ENCODE data around the gene ROCK1.

The ROCK1 gene

DNA sequence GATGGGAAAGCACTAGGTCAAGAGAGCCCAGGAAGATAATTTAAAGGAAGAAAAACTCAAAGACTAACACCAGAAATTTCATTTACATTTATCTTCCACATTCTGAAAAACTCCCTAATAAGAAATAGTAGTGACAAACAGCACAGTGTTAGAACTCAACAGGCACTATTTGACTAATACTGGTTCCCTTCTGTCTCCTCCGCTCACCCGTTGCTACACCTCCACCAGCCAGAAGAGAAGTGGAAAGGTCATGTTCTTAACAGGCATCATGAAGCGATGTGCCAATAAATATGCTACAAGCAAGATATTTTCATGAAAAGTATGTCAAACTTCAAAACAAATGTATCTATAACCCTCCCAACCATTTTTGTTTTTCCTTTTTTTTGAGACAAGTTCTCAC is 5.7 kb downstream of the ROCK1 start:
- DNase-seq (ENCODE audit: low spot score): no peak

DNA sequence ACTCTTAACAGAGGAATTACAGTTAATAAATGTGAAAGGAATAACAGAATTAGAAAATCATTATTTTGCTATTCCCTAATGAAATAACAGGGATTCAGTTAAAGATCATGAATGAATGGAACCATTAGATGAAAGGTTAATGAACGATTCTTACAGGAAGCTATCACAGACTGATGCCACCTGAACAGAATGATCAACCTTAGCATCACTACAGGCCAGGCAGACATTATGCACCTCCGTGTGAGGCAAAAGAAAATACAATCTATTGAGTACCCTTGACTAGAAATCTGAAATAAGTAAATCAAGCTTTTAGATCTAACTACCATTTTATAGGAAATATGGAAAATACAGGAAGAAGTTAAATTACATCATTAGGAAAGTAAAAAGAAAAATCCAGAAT is 10.4 kb downstream of the ROCK1 start:
- DNase-seq (ENCODE audit: low spot score): no peak

DNA sequence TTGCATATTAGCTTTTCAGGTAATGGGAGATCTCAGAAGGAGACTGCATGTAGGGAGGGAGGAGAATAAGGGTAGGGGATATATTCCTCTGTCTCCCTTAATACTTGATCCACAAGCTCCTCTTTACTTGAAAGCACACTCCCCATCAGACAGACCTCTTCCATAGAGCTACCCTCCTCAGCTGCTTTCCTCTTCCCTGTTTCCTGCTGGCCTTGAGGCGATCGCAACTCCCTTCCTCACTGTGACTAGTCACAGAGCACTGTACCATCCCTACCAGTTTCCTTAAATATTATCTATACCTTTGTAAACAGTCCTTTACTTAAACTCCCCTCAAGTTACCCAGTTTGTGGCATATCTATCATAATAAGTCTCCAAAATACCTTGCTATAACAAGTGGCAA is 10.9 kb downstream of the ROCK1 start:
- DNase-seq (ENCODE audit: low spot score): no peak

DNA sequence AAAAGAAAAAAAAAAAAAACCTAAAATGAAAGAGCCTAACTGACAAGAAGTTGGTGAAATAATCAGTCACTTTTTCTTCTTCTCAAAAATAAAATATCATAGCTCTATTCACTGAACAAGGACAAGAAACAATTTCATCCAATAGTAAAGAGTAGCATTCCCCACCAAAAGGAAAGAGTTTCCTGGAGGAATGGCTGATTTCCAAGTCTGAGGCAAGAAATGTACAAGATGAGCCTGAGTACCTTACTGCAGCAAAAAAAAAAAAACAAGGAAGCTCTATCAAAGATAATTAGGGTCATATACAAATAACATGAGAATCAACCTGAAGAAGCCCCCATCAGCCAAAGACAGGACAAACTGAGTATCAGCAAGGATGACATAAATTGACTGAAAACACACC is 11.5 kb downstream of the ROCK1 start:
- no peak for DNase-seq (ENCODE audit: low spot score)

DNA sequence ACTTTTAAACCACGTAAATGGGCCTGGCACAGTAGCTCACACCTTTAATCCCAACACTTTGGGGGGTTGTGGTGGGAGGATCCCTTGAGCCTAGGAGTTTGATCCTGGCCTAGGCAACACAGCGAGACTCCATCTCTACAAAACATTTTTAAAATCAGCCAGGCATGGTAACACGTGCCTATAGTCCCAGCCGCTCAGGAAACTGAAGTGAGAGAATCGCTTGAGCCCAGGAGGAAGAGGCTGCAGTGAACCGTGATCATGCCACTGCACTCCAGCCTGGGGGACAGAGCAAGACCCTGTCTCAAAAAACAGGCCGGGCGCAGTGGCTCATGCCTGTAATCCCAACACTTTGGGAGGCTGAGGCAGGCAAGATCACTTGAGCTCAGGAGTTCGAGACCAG is 12.2 kb downstream of the ROCK1 start:
- no peak for DNase-seq (ENCODE audit: low spot score)

DNA sequence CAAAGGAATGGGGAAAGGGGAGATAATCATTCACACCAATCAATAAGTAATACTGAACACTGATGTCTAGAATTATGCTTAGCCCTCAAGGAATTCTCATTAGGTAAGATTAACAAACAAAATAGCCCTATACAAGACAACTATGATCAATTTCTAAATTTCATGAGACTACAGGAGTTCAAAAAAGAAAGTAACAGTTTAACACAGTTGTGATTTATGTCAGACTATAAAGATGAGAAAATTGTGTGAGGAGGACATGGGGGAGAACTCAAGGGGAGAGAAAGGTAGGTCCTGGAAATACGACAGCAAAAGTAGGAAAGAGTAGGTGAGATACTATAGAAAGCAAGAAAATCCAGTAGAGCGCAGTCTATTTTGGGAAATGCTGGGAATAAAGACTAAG is 14.9 kb downstream of the ROCK1 start:
- DNase-seq (ENCODE audit: low spot score): no peak

DNA sequence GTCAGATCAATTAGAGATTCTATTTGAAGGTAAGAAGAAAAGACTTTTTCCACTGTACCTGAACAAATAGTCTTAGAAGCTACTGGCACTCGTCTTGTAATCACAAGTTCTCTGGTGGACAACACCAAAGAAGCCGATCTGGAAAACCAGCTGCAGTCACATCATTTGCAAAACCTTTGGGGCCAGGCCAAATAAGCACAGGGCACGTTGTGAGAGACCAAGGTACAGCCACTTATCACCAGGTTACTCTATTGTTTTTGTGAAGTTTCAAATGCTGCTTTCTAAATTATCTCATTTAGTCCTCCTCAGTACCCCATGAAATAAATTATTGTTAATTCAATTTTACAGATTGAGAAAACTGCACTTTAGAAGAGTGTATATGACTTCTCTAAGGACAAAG is 18.5 kb downstream of the ROCK1 start:
- no peak for DNase-seq (ENCODE audit: low spot score)

DNA sequence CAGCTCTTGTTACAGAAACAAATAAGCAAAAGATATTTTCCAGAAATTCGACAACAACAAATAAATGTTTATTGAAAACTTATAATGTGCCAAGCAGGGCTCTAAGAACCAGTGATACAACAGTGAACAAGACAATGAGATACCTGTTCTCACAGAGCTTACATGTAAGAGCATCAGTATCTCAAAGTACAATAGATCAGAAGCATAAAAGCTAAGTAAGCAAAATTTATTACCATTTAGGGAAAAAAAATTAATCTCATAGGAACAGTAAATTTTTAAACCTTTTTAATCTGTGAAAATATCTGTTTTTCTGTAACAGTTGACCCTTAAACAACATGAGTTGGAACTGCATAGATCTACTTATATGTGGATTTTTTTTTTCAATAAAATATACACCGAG is 20.9 kb downstream of the ROCK1 start:
- DNase-seq (ENCODE audit: low spot score): no peak

DNA sequence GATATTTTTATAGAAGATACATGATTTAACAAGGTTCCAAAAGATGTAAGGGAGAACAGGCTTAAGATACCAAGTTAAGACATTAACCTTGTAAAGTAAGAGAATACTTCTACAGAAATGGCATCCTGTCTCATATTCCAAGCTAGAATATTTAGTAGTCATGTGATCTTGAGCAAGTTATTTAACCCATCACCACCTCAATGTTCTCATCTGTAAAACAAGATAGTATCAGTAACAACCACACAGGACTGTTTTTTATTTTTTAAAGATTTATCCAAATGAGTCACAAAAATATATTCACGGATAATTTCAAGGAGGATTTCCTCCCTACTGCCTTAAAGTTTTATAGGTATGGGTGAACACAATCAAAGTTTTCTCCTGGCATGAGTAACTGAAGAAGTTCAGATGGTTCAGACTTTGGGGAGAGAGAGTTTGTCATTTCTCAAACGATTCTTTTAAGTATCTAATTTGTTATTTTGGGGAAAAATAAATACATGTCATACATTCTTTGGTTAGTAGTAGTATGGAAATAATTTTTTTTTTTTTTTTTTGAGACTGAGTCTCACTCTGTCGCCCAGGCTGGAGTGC is 25.9 kb downstream of the ROCK1 start:
- DNase-seq (ENCODE audit: low spot score): no peak

DNA sequence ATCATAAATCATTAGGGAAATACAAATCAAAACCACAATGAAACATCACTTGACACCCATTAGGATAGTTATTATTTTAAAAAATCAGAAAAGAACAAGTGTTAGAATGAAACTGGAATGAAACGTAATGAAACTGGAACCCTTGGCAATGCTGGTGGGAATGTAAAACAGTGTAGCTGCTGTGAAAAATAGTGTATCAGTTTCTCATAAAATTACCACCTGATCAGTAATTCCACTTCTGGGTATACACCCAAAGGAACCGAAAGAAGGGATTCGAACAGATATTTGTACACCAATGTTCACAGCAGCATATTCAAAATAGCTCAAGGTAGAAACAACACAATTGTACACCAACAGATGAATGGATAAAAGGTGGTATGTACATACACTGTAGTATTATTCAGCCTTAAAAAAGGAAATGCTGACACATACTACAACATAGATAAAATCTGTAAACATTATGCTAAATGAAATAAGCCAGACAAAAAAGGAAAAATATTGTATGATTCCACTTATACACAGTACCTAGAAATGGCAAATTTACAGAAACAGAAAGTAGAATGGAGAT is 27.0 kb downstream of the ROCK1 start:
- DNase-seq (ENCODE audit: low spot score): no peak

DNA sequence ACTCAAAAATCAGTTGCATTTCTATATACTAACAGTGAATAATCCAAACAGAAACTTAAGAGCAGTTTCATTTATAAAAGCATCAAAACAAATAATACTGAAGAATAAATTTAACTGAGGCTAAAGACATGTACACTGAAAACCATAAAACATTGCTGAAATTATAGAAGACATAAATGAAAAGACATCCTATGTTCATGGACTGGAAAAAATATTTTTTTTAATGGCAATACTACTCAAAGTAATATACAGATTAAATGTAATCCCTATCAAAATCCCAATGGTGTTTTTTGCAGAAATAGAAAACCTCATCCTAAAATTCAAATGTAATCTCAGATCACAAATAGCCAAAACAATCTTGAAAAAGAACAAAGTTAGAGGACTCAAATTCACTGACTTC is 28.6 kb downstream of the ROCK1 start:
- DNase-seq (ENCODE audit: low spot score): no peak

DNA sequence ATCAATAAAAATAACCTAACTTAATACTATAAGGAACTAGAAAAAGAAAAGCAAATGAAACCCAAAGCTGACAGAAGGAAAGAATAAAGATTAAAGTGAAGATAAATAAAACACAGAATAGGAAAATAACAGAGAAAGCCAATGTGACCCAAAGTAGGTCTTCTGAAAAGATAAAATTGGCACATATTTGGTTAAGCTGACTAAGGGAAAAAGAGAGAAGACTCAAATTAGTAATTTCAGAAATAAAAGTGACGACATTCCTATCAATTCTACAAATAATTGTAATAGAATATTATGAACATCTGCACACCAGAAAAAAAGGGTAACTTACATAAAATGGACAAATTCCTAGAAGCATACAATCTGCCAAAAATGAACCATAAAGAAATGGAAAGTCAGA is 30.2 kb downstream of the ROCK1 start:
- no peak for DNase-seq (ENCODE audit: low spot score)

DNA sequence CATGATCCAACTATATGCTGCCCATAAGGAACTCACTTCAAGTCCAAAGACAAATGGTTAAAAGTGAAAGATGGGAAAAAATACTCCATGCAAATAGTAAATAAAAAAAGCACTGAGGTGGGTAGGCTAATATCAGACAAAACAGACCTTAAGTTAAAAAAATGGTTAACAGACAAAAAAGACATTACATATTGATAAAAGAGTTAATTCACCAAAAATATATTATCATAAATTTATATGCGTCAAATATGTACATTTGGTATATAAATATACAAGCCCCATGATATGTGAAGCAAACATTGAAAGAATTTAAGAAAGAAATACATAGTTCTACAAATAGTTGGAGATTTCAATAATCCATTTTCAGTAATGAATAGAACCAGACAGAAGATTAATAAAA is 31.0 kb downstream of the ROCK1 start:
- no peak for DNase-seq (ENCODE audit: low spot score)

DNA sequence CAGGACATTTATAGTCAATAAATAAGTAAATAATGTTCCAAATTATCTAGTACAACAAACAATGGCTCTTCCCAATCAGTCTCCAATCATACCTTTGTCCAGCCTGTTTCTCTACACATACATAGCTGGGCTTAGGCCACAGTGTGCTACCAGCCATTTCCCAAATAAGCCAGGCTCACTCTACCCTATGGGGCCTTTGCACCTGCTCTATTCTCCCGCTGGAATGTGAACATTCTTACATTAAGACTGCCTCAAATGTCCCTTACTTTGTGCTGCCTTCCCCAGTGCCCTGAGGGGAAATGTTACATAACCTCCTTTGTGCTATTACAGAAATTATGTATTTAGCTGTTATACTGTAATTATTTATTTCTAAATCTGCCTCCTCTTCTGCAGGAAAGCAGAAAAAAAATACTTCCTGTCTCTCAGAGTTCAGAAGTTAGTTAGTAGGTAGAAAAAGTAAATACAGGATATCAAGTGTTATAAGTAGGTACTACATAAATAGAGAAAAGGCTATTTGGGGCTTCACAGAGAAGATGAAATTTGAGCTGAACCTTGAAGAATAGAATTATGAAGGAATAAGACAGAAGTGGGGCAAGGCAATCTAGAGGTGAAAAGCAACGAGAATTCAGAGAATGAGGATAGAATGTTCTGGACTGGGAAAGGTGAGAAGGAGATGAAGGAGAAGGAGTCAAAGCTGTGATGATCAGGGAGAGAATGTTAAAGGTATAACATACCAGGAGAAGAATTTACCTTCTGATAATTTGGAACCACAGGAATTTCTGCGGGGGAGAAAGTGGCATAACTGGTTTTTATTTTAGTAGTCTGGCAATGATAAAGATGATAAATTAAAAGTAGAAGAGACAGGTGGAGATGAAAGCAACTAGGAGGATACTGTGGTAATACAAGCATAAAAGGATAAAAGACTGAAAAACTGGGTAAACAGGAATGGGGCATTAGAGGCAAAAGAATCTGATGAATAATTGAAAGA is 37.0 kb downstream of the ROCK1 start:
- DNase-seq (ENCODE audit: low spot score): no peak

DNA sequence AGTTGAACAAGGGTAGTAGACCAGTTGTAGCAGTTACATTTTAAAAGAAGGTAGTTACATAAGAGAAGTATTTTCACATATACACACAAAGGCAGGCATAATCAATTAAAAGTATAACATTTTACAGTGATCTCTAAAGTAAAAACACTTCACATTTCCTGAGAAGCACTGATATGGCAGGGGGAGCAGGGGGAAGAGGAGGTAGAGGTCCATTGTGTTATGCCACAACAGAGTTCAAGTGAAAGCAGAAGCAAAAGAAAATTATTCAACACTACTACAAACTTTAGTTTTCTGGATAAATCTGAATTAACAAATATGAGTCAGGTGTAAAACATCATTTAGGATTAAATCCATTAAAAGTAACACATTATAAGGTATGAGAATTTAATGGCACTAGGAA is 38.4 kb downstream of the ROCK1 start:
- no peak for DNase-seq (ENCODE audit: low spot score)

DNA sequence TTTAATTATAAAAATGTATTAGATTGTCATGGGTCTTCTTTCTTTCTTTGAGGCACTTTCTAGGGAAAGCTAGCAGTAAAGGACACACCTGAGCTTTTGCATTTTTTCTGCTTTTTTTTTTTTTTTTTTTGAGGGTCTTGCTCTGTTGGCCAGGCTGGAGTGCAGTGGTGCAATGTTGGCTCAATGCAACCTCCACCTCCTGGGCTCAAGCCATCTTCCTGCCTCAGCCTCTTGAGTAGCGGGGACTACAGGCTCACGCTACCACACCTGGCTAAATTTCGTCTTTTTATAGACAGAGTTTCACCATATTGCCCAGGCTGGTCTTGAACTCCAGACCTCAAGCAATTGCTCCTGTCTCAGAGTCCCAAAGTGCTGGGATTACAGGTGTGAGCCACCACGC is 40.5 kb downstream of the ROCK1 start:
- no peak for DNase-seq (ENCODE audit: low spot score)

DNA sequence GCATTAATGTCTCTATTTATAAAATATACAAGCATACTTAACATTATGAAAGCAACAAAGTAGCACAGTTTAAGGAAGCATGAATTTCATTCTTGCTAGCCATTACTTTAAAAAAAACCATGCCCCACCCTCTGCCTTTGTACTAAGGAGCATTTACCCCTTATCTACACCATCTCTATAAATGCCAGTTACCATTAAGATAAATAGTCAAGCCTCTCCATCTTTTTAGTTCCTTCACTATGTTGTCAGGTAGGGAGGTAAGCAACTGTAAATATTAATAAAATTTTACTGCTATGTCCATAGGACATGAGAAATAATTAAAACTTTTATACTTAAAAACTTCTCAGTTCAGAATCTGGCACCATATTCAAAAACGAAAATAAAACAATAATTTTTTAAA is 42.1 kb downstream of the ROCK1 start:
- DNase-seq (ENCODE audit: low spot score): no peak

DNA sequence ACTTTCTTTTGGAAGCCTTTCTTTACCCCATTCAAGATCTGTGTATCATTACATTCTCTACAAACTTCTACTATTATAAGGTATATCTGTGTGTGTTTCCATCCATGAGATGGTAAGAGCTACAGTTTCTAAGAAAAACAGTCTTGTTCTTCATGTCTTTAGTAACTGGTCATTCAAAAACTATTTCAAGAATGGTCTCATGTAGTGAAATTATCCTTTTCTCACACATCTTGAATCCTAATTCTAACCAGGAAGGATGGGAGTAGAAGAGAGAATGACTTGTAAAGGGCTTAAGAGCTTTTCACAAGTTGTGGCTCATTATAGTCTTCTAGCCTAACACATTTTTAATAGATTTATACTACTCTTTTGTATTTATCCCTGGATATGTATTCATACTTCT is 47.3 kb downstream of the ROCK1 start:
- DNase-seq (ENCODE audit: low spot score): no peak

DNA sequence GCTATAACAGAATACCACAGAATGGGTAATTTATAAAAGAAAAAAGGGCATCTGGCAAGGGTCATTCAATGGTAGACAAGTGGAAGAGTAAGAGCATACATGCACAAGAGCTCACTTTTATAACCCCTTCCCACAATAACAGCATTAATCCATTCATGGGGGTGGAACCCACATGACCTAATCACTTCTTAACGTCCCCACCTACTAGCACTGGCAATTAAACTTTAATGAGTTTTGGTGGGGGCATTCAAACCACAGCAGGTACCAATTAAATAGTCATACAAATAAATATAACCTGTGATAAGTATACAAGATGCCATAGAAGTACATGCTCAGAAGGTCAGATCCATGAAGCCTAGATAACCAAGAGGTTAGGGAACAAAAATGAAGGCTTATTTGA is 48.6 kb downstream of the ROCK1 start:
- no peak for DNase-seq (ENCODE audit: low spot score)

DNA sequence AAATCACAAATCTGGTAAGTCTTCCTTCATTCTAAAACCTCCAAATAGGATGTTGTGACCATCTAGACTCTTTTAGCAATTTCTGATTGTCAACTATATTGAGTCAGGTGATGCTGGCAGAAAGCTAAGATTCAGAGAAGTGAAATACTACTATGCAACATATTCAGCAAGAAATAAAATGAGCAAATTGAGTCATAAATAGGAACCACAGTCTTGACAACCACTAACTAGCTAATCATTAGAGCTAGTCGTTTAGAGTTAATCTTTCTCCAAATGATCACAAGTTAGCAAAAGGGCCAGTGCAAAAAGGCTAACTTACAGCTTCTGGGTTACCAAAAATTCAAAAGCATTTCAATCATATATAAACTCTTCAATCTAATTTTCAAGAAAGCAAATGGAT is 54.5 kb downstream of the ROCK1 start:
- DNase-seq (ENCODE audit: low spot score): no peak

DNA sequence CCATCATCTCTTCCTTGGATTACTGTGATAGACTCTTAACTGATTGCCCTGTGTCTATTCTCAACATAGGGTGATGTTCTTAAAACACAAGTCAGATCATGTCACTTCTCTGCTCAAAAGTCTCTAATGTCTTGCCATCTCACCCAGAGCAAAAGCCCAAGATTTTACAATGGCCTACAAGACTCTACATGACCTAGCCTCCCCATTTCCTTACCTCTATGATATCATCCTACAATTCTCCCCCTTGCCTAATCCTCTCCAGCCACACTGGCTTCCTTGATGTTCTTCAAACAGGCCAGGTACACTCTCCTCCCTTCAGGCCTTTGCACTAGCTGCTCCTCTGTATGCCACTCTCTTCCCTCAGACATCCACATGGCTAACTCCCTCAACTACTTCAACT is 55.1 kb downstream of the ROCK1 start:
- DNase-seq (ENCODE audit: low spot score): no peak

DNA sequence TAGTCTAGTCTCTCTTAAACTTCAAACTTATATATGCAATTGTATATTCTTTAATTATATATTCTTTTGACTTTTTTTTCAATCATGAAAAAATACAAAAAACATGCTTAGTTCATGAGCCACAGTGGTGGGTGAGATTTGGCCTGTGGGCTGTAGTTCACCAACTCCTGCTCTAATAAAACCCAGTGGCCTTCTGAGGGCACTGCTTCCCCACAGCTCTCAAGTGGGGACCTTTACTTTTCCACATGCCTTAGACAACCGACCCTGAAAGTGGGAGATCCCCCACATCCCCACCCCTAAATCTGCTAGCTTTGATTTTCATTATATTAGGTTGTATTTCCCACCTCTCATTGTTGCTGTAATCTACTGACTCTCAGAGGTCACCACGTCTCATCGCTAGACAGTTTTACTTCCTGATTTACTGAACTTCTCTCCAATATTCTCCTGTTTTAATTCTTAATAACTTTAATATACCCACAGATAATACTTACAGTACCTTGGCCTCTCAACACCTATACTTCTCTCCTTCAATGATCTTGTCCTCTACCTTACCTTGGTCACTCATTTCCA is 57.3 kb downstream of the ROCK1 start:
- no peak for DNase-seq (ENCODE audit: low spot score)

DNA sequence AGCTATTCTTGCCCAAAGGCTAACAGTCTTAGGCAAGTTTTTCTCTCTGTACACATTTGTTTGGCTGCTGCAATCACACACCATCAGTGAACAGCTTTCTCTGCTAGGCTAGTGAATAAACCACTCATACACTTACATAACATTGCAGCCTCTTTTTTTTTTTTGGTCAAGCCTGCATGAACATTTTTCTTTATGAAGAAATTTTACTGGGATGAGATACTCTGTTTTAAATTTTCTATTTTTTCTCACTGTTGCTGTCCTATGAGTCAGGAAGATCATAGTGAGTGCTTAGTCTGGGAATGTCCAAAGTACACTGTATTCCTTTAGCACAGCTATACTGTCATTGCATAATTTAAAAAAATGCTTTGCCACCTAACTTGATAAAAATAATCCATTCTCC is 58.5 kb downstream of the ROCK1 start:
- DNase-seq (ENCODE audit: low spot score): no peak

Measured in iPS-NIHi11 (cell line).